Fibroblast of the aortic adventitia (primary cell): ENCODE results near the gene PLCL2. TPM values are rescaled to one million over a fixed set of nuclear protein-coding genes. Genes with fewer than 3 reads are reported as not detected.

Experiments used
- DNase-seq: peaks from one replicate; pipeline ENCODE4 v3.0.0-alpha.2; 2010; ENCODE audit warnings: low read depth
- H3K4me3 ChIP-seq: 2 replicates; pipeline ENCODE4 v1.5.1; 2011; ENCODE audit warnings: low read depth, mild to moderate bottlenecking, control low read depth, low read length, moderate library complexity
- total RNA-seq: library from RNA; depleted of rRNA; stranded (reverse); fragments of >200 nt; gene quantifications from 2 replicates; pipeline ENCODE4 v1.2.3, GENCODE V29; 2012; ENCODE audit warnings: low replicate concordance
- TF ChIP-seq, protein P1 (sequence below): IDR thresholded peaks from 2 replicates; pipeline ENCODE4 v1.5.1; 2011; ENCODE audit warnings: mild to moderate bottlenecking, low read length, control low read depth, inconsistent platforms; ENCODE audit not compliant: insufficient read depth

PLCL2 gene
- total RNA-seq, 1 donor: 11.6 TPM

DNA sequence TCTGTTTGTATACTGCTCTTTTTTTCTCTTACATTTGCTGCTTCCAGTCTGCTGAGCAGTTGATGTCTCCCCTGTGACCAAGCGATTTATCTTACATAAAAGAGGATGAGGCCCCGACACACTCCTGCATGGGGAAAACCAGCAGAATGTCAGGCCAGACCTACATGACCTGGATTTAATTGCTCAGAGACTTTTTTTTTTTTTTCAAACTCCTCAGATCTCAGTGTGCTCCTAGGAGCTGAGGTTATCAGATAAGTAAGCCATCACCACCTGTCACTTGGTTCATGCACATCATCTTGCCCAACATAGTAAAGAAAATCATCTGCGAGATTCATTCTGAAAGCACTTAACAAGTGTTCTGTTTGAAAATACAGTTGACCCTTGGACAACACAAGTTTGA, 163.1 kb downstream of the PLCL2 start:
- DNase-seq: no peak
- TF ChIP-seq, protein P1, sequence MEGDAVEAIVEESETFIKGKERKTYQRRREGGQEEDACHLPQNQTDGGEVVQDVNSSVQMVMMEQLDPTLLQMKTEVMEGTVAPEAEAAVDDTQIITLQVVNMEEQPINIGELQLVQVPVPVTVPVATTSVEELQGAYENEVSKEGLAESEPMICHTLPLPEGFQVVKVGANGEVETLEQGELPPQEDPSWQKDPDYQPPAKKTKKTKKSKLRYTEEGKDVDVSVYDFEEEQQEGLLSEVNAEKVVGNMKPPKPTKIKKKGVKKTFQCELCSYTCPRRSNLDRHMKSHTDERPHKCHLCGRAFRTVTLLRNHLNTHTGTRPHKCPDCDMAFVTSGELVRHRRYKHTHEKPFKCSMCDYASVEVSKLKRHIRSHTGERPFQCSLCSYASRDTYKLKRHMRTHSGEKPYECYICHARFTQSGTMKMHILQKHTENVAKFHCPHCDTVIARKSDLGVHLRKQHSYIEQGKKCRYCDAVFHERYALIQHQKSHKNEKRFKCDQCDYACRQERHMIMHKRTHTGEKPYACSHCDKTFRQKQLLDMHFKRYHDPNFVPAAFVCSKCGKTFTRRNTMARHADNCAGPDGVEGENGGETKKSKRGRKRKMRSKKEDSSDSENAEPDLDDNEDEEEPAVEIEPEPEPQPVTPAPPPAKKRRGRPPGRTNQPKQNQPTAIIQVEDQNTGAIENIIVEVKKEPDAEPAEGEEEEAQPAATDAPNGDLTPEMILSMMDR: no peak
- H3K4me3 ChIP-seq: no peak overlapping the region

DNA sequence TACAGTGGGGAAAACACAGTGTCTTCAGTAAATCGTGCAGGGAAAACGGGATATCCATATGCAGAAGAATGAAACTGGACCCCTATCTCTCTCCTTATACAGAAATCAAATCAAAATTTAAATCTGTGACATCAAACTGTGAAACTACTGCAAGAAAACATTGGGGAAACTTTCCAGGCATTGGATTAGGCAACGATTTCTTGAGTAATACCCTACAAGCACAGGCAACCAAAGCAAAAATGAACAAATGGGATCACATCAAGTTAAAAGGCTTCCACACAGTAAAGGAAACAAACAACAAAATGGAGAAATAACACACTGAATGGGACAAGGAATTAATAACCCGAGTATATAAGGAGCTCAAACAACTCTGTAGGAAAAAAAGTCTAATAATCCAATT, 165.3 kb downstream of the PLCL2 start:
- TF ChIP-seq, protein P1: no peak
- no peak overlapping the region for H3K4me3 ChIP-seq
- DNase-seq: no peak

DNA sequence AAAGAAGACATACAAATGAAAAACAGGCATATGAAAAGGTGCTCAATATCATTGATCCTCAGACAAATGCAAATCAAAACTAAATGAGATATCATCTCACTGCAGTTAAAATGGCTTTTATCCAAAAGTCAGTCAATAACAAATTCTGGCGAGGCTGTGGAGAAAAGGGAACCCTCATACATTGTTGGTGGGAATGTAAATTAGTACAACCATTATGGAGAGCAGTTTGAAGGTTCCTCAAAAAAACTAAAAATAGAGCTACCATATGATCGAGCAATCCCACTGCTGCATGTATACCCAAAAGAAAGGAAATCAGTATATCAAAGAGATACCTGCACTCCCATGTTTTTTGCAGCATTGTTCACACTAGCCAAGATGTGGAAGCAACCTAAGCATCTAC, 165.8 kb downstream of the PLCL2 start:
- TF ChIP-seq, protein P1: no peak
- no peak for DNase-seq
- no peak overlapping the region for H3K4me3 ChIP-seq

DNA sequence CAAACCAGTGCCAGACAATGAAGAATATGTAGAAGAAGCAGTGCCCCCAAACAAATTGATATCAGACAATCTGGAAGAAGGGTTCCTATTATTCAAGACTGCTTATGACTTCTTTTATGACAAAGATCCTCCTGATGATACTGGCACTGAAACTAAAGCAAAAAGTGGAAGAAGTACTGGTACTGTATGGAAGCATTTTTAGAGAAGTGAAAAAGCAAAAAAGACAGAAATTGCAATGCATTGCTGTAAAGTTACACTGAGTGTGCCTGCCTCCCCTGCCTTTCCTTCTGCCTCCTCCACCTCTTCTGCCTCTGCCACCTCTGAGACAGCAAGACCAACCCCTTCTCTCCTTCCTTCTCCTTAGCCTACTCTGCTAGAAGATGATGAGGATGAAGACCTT, 167.6 kb downstream of the PLCL2 start:
- no peak overlapping the region for H3K4me3 ChIP-seq
- TF ChIP-seq, protein P1: no peak
- DNase-seq: no peak

DNA sequence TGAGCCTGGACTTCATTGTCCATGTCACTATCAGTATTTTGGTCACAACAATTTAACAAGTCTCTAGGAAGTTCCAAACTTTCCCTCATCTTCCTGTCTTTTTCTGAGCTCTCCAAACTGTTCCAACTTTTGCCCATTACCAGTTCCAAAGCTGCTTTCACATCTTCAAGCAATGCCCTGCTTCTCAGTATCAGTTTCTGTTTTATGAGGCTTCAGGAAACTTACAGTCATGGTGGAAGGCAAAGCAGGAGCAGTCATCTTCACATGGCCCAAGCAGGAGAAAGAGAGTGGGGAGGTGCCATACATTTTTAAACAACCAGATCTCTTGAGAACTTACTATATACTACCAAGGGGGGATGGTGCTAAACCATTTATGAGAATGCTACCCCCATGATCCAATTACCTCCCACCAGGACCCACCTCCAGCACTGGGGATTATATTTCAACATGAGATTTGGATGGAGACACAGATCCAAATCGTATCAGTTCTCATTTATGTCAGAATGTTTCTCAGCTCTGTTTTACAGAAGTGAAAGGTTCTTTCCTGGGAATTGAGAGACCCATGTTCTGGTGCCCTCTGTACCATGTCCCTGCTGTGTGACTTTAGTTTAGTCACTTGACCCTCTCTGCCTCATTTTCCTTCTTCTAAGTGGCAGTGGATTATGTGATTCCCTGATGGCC, 169.7 kb downstream of the PLCL2 start:
- TF ChIP-seq, protein P1: no peak
- no peak for DNase-seq
- no peak overlapping the region for H3K4me3 ChIP-seq

DNA sequence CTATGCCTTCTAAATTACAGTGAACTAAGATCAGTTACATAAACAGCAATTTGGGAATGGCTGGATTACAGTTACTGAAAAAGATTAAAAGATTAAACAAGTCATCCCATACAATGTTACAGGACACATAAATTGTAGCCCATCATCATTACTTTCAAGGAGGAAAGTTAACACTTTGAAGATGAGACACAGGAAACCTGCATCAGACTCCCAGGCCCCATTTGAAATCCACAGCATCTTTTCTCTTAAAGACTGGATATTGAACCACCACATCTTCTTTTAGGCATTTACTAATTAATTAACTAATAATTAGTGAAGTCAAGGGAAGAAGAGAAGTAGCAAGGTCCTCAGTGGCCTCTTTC, 170.2 kb downstream of the PLCL2 start:
- DNase-seq: no peak
- TF ChIP-seq, protein P1: no peak

More for the DNA sequence above, 170.2 kb downstream of the PLCL2 start:
- H3K4me3 ChIP-seq: no peak overlapping the region
